ENCODE measurements around the gene ROBO1. TPM values are rescaled to one million over a fixed set of nuclear protein-coding genes. Genes with fewer than 3 reads are reported as not detected.

ROBO1 gene
- total RNA-seq, 1 donor = 34.2 TPM

GRCh38 chr3:79038636-79039035, 729.2 kb downstream of the ROBO1 start:
- no peak overlapping the region for H3K4me3 ChIP-seq (ENCODE audit: low read depth, low read length)
- DNase-seq (ENCODE audit: low read depth) = no peak
- TF ChIP-seq, protein P1, sequence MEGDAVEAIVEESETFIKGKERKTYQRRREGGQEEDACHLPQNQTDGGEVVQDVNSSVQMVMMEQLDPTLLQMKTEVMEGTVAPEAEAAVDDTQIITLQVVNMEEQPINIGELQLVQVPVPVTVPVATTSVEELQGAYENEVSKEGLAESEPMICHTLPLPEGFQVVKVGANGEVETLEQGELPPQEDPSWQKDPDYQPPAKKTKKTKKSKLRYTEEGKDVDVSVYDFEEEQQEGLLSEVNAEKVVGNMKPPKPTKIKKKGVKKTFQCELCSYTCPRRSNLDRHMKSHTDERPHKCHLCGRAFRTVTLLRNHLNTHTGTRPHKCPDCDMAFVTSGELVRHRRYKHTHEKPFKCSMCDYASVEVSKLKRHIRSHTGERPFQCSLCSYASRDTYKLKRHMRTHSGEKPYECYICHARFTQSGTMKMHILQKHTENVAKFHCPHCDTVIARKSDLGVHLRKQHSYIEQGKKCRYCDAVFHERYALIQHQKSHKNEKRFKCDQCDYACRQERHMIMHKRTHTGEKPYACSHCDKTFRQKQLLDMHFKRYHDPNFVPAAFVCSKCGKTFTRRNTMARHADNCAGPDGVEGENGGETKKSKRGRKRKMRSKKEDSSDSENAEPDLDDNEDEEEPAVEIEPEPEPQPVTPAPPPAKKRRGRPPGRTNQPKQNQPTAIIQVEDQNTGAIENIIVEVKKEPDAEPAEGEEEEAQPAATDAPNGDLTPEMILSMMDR (IDR thresholded peaks at IDR 0.05; ENCODE audit: insufficient read depth, low read length) = no peak

DNA sequence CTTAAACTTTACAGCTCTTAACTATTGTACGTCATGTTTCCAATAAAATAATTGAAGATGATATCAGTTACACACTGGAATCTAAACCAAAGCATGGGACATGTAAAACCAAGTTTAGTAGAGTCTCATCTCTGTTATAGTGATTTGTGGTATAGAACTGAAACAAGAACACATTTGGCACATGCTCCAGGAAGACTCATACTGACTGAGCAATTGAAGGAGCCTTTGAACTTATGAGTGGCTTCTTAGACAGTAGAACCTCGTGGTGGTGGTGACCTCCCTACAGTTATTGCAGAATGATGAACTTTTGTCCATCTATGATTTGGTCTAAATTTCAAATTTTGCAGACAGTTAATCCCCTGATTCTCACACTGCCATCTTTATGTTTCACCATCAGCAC, 729.7 kb downstream of the ROBO1 start:
- DNase-seq (ENCODE audit: low read depth) = no peak
- TF ChIP-seq, protein P1 (IDR thresholded peaks at IDR 0.05; ENCODE audit: insufficient read depth, low read length) = no peak
- no peak overlapping the region for H3K4me3 ChIP-seq (ENCODE audit: low read depth, low read length)

DNA sequence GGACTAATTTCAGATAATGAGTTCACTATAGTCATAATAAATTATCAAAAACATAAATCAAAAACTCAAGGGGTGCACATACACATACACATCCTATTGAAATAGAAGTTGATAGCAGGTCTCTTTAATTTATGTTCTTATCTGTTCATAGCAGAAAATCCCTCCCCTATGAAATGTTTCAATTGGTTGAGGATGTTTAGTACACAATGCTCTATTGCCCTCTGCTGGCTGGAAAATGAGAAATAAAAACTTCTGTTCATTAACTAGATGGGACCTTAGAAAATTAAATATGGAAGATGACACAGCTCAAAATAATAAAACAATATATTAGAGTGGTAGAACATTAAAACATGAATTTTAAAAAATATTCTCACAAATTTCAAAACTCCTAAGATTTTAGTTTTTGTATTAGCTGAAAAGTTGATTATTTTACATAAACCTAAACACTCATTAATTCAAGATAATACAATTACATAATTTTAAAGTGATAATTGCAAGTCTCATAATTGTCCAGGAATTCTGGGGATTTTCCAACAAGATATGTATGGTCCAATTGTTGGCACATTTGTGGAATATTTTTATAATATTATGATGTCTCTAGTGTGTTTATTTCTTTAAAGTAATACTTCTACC, 735.0 kb downstream of the ROBO1 start:
- TF ChIP-seq, protein P1 (IDR thresholded peaks at IDR 0.05; ENCODE audit: insufficient read depth, low read length) = peak; percentile 58
- no peak overlapping the region for H3K4me3 ChIP-seq (ENCODE audit: low read depth, low read length)
- DNase-seq (ENCODE audit: low read depth) = peak; percentile 76

- no peak overlapping the region for H3K4me3 ChIP-seq (ENCODE audit: low read depth, low read length)
- no peak for DNase-seq (ENCODE audit: low read depth)
- TF ChIP-seq, protein P1 (IDR thresholded peaks at IDR 0.05; ENCODE audit: insufficient read depth, low read length) = no peak
These were observed 737.6 kb downstream of the ROBO1 start for GRCh38 chr3:79030157-79030556.

DNA sequence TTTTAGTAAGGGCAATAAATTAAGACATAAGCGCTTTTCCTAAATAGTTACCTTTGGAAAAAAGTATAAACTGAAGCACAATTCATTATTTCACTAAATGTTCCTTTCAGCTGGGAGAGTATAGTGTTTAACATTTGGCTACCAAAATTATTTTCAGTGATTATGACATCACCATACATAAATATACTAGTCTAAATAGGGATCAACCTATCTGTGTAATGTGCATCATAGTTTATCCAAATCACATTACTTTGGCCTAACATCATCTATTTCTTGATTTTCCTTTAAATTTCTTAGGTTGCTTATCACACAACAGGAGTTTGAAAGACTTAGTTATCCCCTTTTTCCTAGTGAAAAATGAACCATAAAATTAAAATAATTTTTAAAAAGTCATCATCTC, 738.9 kb downstream of the ROBO1 start:
- no peak for DNase-seq (ENCODE audit: low read depth)
- no peak overlapping the region for H3K4me3 ChIP-seq (ENCODE audit: low read depth, low read length)
- TF ChIP-seq, protein P1 (IDR thresholded peaks at IDR 0.05; ENCODE audit: insufficient read depth, low read length) = no peak

DNA sequence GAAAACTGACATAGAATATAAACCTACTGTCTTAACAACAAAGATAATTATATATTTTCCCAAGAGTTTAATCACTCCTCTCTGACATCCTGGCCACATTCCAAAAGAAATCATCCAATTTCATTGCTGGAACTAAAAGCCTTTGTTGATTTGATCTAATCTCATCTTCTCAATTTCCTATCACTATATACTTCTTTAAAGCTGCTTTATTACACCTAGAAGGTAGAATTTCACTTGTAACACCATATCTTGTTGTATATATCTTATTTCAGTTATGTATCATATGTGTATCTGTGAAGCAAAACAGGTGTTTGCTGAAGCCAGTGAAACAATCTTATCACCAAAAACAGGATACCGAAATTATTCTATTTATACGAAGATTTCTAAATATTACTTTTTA, 740.2 kb downstream of the ROBO1 start:
- no peak for DNase-seq (ENCODE audit: low read depth)
- H3K4me3 ChIP-seq (ENCODE audit: low read depth, low read length) = no peak overlapping the region
- TF ChIP-seq, protein P1 (IDR thresholded peaks at IDR 0.05; ENCODE audit: insufficient read depth, low read length) = no peak

DNA sequence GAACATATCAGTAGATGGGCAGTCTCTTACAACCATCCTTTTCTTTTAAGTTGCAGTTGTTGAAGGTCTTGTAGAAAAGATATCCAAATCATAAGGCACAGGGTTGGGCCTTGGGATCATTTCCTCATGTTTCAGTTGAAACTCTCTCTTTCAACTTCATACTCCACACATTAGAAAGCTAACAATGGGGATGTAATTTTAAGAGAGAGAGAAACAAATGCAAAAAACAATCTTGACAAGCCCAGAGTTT, 747.9 kb downstream of the ROBO1 start:
- no peak overlapping the region for H3K4me3 ChIP-seq (ENCODE audit: low read depth, low read length)
- TF ChIP-seq, protein P1 (IDR thresholded peaks at IDR 0.05; ENCODE audit: insufficient read depth, low read length) = no peak

More for the DNA sequence above, 747.9 kb downstream of the ROBO1 start:
- DNase-seq (ENCODE audit: low read depth) = no peak
